Activated T-cell treated with anti-CD3 and anti-CD28 coated beads, Interleukin-2, amount 50 U/mL, for 24 hours (primary cell): Measurements from ENCODE around the gene MT1G.
"Not testable (repeated sequence)": the region's sequence is repeated elsewhere in the genome, so short reads cannot be mapped to it uniquely, and the experiment has no call there.

Experiments
- DNase-seq: peaks from one replicate; pipeline ENCODE4 v3.0.0-alpha.2; 2020
- H3K27ac Mint-ChIP-seq: 2 replicates; pipeline ENCODE4 v1.8.0; 2020; ENCODE audit warnings: mild to moderate bottlenecking, mixed read lengths
- H3K27me3 Mint-ChIP-seq: 2 replicates; pipeline ENCODE4 v1.8.0; 2020; ENCODE audit warnings: mixed read lengths
- H3K36me3 Mint-ChIP-seq: 2 replicates; pipeline ENCODE4 v1.8.0; 2020; ENCODE audit warnings: low read depth, mixed read lengths
- H3K4me1 Mint-ChIP-seq: 2 replicates; pipeline ENCODE4 v1.8.0; 2020; ENCODE audit warnings: low read depth, mixed read lengths
- H3K4me3 Mint-ChIP-seq: 2 replicates; pipeline ENCODE4 v1.8.0; 2020; ENCODE audit warnings: mild to moderate bottlenecking, moderate library complexity, mixed read lengths
- H3K9me3 Mint-ChIP-seq: 2 replicates; pipeline ENCODE4 v1.8.0; 2020; ENCODE audit warnings: mixed read lengths

Gene MT1G

GRCh38 chr16:56677474-56677873 lies 9.6 kb upstream of the MT1G start:
- no peak for DNase-seq
- H3K27me3 Mint-ChIP-seq, result peaks cover 24% of the 10 kb centered on the region
- peaks cover 25% of the 10 kb centered on the region for H3K4me1 Mint-ChIP-seq
- H3K36me3 Mint-ChIP-seq, result peaks cover 2% of the 10 kb centered on the region
- H3K4me3 Mint-ChIP-seq, result no peak overlapping the region
- H3K27ac Mint-ChIP-seq, result no peak overlapping the region
- no peaks in the 10 kb centered on the region for H3K9me3 Mint-ChIP-seq

GRCh38 chr16:56675685-56676210 lies 7.9 kb upstream of the MT1G start:
- no peaks in the 10 kb centered on the region for H3K9me3 Mint-ChIP-seq
- H3K4me3 Mint-ChIP-seq, result peak overlapping the region; percentile 48
- DNase-seq, result peak; percentile 74
- H3K27me3 Mint-ChIP-seq, result peaks cover 40% of the 10 kb centered on the region
- peaks cover 20% of the 10 kb centered on the region for H3K4me1 Mint-ChIP-seq
- H3K27ac Mint-ChIP-seq, result peak overlapping the region; percentile 30
- no peaks in the 10 kb centered on the region for H3K36me3 Mint-ChIP-seq

- H3K4me3 Mint-ChIP-seq, H3K36me3 Mint-ChIP-seq, H3K27ac Mint-ChIP-seq, DNase-seq, H3K9me3 Mint-ChIP-seq: not testable (repeated sequence)
- H3K4me1 Mint-ChIP-seq, result peaks cover 19% of the 10 kb centered on the region
- H3K27me3 Mint-ChIP-seq, result peaks cover 52% of the 10 kb centered on the region
Measured at GRCh38 chr16:56674570-56674969, 6.7 kb upstream of the MT1G start.

GRCh38 chr16:56673921-56674320 lies 6.1 kb upstream of the MT1G start:
- Mint-ChIP-seq H3K4me3 (no peak overlapping the region), H3K9me3 (no peaks in the 10 kb centered on the region), H3K36me3 (no peaks in the 10 kb centered on the region), H3K4me1 (peaks cover 24% of the 10 kb centered on the region), H3K27me3 (peaks cover 58% of the 10 kb centered on the region), H3K27ac (no peak overlapping the region)
- DNase-seq, result no peak

GRCh38 chr16:56672761-56673536 lies 5.1 kb upstream of the MT1G start:
- H3K4me3 Mint-ChIP-seq, result no peak overlapping the region
- DNase-seq, result no peak
- H3K27ac Mint-ChIP-seq, result no peak overlapping the region
- peaks cover 67% of the 10 kb centered on the region for H3K27me3 Mint-ChIP-seq
- no peaks in the 10 kb centered on the region for H3K9me3 Mint-ChIP-seq
- H3K4me1 Mint-ChIP-seq, result peaks cover 30% of the 10 kb centered on the region
- no peaks in the 10 kb centered on the region for H3K36me3 Mint-ChIP-seq

GRCh38 chr16:56672171-56672570 lies 4.3 kb upstream of the MT1G start:
- H3K4me3 Mint-ChIP-seq, H3K27ac Mint-ChIP-seq, DNase-seq: not testable (repeated sequence)

GRCh38 chr16:56671691-56672090 lies 3.8 kb upstream of the MT1G start:
- not testable (repeated sequence) for DNase-seq, H3K36me3 Mint-ChIP-seq, H3K27ac Mint-ChIP-seq, H3K4me3 Mint-ChIP-seq, H3K9me3 Mint-ChIP-seq
- Mint-ChIP-seq H3K4me1 (peaks cover 33% of the 10 kb centered on the region), H3K27me3 (peaks cover 79% of the 10 kb centered on the region)

More at GRCh38 chr16:56672171-56672570, 4.3 kb upstream of the MT1G start:
- not testable (repeated sequence) for H3K36me3 Mint-ChIP-seq, H3K9me3 Mint-ChIP-seq
- Mint-ChIP-seq H3K27me3 (peaks cover 74% of the 10 kb centered on the region), H3K4me1 (peaks cover 33% of the 10 kb centered on the region)

GRCh38 chr16:56670620-56670934 lies 2.7 kb upstream of the MT1G start:
- Mint-ChIP-seq H3K27me3 (peaks cover 84% of the 10 kb centered on the region), H3K9me3 (no peaks in the 10 kb centered on the region), H3K4me1 (peaks cover 28% of the 10 kb centered on the region), H3K4me3 (no peak overlapping the region), H3K27ac (no peak overlapping the region), H3K36me3 (peaks cover 1% of the 10 kb centered on the region)
- no peak for DNase-seq

- no peak overlapping the region for H3K4me3 Mint-ChIP-seq
- peaks cover 1% of the 10 kb centered on the region for H3K36me3 Mint-ChIP-seq
- no peak overlapping the region for H3K27ac Mint-ChIP-seq
- DNase-seq, result no peak
- H3K27me3 Mint-ChIP-seq, result peaks cover 78% of the 10 kb centered on the region
- no peaks in the 10 kb centered on the region for H3K9me3 Mint-ChIP-seq
- peaks cover 23% of the 10 kb centered on the region for H3K4me1 Mint-ChIP-seq
Measured at GRCh38 chr16:56669840-56670619, 2.2 kb upstream of the MT1G start.

GRCh38 chr16:56669005-56669839 lies 1.4 kb upstream of the MT1G start, which contains the start of gene MT1H:
Gene MT1H (plus strand): TSS chr16:56669814. CDS start chr16:56669885, 71 bp downstream.
- peaks cover 73% of the 10 kb centered on the region for H3K27me3 Mint-ChIP-seq
- DNase-seq, result no peak
- peaks cover 1% of the 10 kb centered on the region for H3K36me3 Mint-ChIP-seq
- H3K27ac Mint-ChIP-seq, result no peak within 1 kb of the TSS
- H3K4me3 Mint-ChIP-seq, result no peak within 1 kb of the TSS
- H3K4me1 Mint-ChIP-seq, result peaks cover 22% of the 10 kb centered on the region
- H3K9me3 Mint-ChIP-seq, result no peaks in the 10 kb centered on the region

- Mint-ChIP-seq H3K27me3 (peaks cover 42% of the 10 kb centered on the region), H3K4me1 (peaks cover 33% of the 10 kb centered on the region)
- not testable (repeated sequence) for H3K27ac Mint-ChIP-seq, DNase-seq, H3K36me3 Mint-ChIP-seq, H3K9me3 Mint-ChIP-seq, H3K4me3 Mint-ChIP-seq
Measured at GRCh38 chr16:56665286-56666261, 2.3 kb downstream of the MT1G start.

GRCh38 chr16:56664506-56664905 lies 3.4 kb downstream of the MT1G start:
- Mint-ChIP-seq H3K4me3 (no peak overlapping the region), H3K27me3 (peaks cover 32% of the 10 kb centered on the region), H3K27ac (no peak overlapping the region), H3K36me3 (peaks cover 1% of the 10 kb centered on the region), H3K9me3 (no peaks in the 10 kb centered on the region), H3K4me1 (peaks cover 29% of the 10 kb centered on the region)
- DNase-seq, result no peak
